ENCODE measurements around the gene ROCK2.

ROCK2 gene

GRCh38 chr2:11320698-11321492 lies 23.5 kb downstream of the ROCK2 start:
- DNase-seq: peak; percentile 17 to 33
- TF ChIP-seq POLR2A (IDR thresholded peaks at IDR 0.05; ENCODE audit: low read length) (no peak), GATA1 (IDR thresholded peaks at IDR 0.05; ENCODE audit: low read depth, low read length) (no peak)

GRCh38 chr2:11319939-11320338 lies 24.5 kb downstream of the ROCK2 start:
- TF ChIP-seq GATA1 (IDR thresholded peaks at IDR 0.05; ENCODE audit: low read depth, low read length): no peak
- no peak for TF ChIP-seq POLR2A (IDR thresholded peaks at IDR 0.05; ENCODE audit: low read length)
- no peak for DNase-seq

GRCh38 chr2:11315074-11315705 lies 29.2 kb downstream of the ROCK2 start:
- no peak for DNase-seq
- TF ChIP-seq GATA1 (IDR thresholded peaks at IDR 0.05; ENCODE audit: low read depth, low read length) (no peak), POLR2A (IDR thresholded peaks at IDR 0.05; ENCODE audit: low read length) (no peak)

GRCh38 chr2:11314487-11314886 lies 29.9 kb downstream of the ROCK2 start:
- TF ChIP-seq GATA1 (IDR thresholded peaks at IDR 0.05; ENCODE audit: low read depth, low read length) (no peak), POLR2A (IDR thresholded peaks at IDR 0.05; ENCODE audit: low read length) (no peak)
- DNase-seq: no peak

- DNase-seq: no peak
- TF ChIP-seq GATA1 (IDR thresholded peaks at IDR 0.05; ENCODE audit: low read depth, low read length): no peak
Observed at GRCh38 chr2:11312770-11313471, 31.5 kb downstream of the ROCK2 start.

GRCh38 chr2:11311543-11311942 lies 32.9 kb downstream of the ROCK2 start:
- TF ChIP-seq GATA1 (IDR thresholded peaks at IDR 0.05; ENCODE audit: low read depth, low read length): no peak
- no peak for TF ChIP-seq POLR2A (IDR thresholded peaks at IDR 0.05; ENCODE audit: low read length)
- DNase-seq: no peak

GRCh38 chr2:11310212-11310611 lies 34.2 kb downstream of the ROCK2 start:
- no peak for DNase-seq
- TF ChIP-seq GATA1 (IDR thresholded peaks at IDR 0.05; ENCODE audit: low read depth, low read length) (no peak), POLR2A (IDR thresholded peaks at IDR 0.05; ENCODE audit: low read length) (no peak)

GRCh38 chr2:11309706-11310105 lies 34.7 kb downstream of the ROCK2 start:
- no peak for TF ChIP-seq GATA1 (IDR thresholded peaks at IDR 0.05; ENCODE audit: low read depth, low read length)
- TF ChIP-seq POLR2A (IDR thresholded peaks at IDR 0.05; ENCODE audit: low read length): no peak
- DNase-seq: no peak

- TF ChIP-seq GATA1 (IDR thresholded peaks at IDR 0.05; ENCODE audit: low read depth, low read length) (no peak), POLR2A (IDR thresholded peaks at IDR 0.05; ENCODE audit: low read length) (no peak)
Observed at GRCh38 chr2:11307764-11308415, 36.5 kb downstream of the ROCK2 start.

GRCh38 chr2:11305958-11306357 lies 38.5 kb downstream of the ROCK2 start:
- no peak for DNase-seq
- TF ChIP-seq POLR2A (IDR thresholded peaks at IDR 0.05; ENCODE audit: low read length) (no peak), GATA1 (IDR thresholded peaks at IDR 0.05; ENCODE audit: low read depth, low read length) (no peak)

More at GRCh38 chr2:11307764-11308415, 36.5 kb downstream of the ROCK2 start:
- no peak for DNase-seq

- peak in 1 of 2 experiments; percentile 7 for DNase-seq
- TF ChIP-seq POLR2A (IDR thresholded peaks at IDR 0.05; ENCODE audit: low read length) (no peak), GATA1 (IDR thresholded peaks at IDR 0.05; ENCODE audit: low read depth, low read length) (no peak)
Observed at GRCh38 chr2:11305338-11305737, 39.1 kb downstream of the ROCK2 start.

GRCh38 chr2:11304476-11304875 lies 40.0 kb downstream of the ROCK2 start:
- no peak for DNase-seq
- TF ChIP-seq GATA1 (IDR thresholded peaks at IDR 0.05; ENCODE audit: low read depth, low read length): no peak
- TF ChIP-seq POLR2A (IDR thresholded peaks at IDR 0.05; ENCODE audit: low read length): no peak

GRCh38 chr2:11303290-11304013 lies 41.0 kb downstream of the ROCK2 start:
- TF ChIP-seq GATA1 (IDR thresholded peaks at IDR 0.05; ENCODE audit: low read depth, low read length): no peak
- TF ChIP-seq POLR2A (IDR thresholded peaks at IDR 0.05; ENCODE audit: low read length): no peak
- DNase-seq: peak in 1 of 2 experiments; percentile 46
